Osteocyte (in vitro differentiated cells): ENCODE measurements around the gene COMMD10. TPM values are rescaled to one million over a fixed set of nuclear protein-coding genes. Genes with fewer than 3 reads are reported as not detected.

Experiments used
- DNase-seq: peaks from one replicate; pipeline ENCODE4 v3.0.0; 2021; ENCODE audit warnings: mixed read lengths; ENCODE audit not compliant: unreplicated experiment; ENCODE audit errors: extremely low spot score
- H3K27ac Mint-ChIP-seq: one replicate; pipeline ENCODE4 v1.8.0; 2021; ENCODE audit warnings: mild to moderate bottlenecking, mixed read lengths; ENCODE audit not compliant: unreplicated experiment
- H3K27me3 Mint-ChIP-seq: one replicate; pipeline ENCODE4 v1.8.0; 2021; ENCODE audit warnings: mixed read lengths; ENCODE audit not compliant: unreplicated experiment
- H3K36me3 Mint-ChIP-seq: one replicate; pipeline ENCODE4 v1.8.0; 2021; ENCODE audit warnings: mixed read lengths; ENCODE audit not compliant: unreplicated experiment
- H3K4me1 Mint-ChIP-seq: one replicate; pipeline ENCODE4 v1.8.0; 2021; ENCODE audit warnings: mixed read lengths; ENCODE audit not compliant: unreplicated experiment
- H3K4me3 Mint-ChIP-seq: one replicate; pipeline ENCODE4 v1.8.0; 2021; ENCODE audit warnings: mild to moderate bottlenecking, moderate library complexity, mixed read lengths; ENCODE audit not compliant: unreplicated experiment
- H3K9me3 Mint-ChIP-seq: one replicate; pipeline ENCODE4 v1.8.0; 2021; ENCODE audit warnings: mixed read lengths; ENCODE audit not compliant: unreplicated experiment
- total RNA-seq: library from RNA; stranded (reverse); gene quantifications from 2 replicates; pipeline ENCODE4 v1.2.1, GENCODE V29; 2021
- TF ChIP-seq, protein P1 (sequence below): fragments of 200-600 bp; sonication (generic); IDR thresholded peaks from 2 replicates; pipeline ENCODE4 v1.5.0; 2021; ENCODE audit warnings: antibody characterized with exemption, mild to moderate bottlenecking, moderate library complexity

Gene COMMD10
- total RNA-seq, 1 donor from 2014 or later, result 21.2 TPM

- no peaks in the 10 kb centered on the region for H3K4me1 Mint-ChIP-seq
- no peak for DNase-seq
- no peak overlapping the region for H3K4me3 Mint-ChIP-seq
- no peak overlapping the region for H3K27ac Mint-ChIP-seq
- peaks cover 19% of the 10 kb centered on the region for H3K36me3 Mint-ChIP-seq
- H3K27me3 Mint-ChIP-seq, result no peaks in the 10 kb centered on the region
- H3K9me3 Mint-ChIP-seq, result peaks cover 22% of the 10 kb centered on the region
- TF ChIP-seq, protein P1, sequence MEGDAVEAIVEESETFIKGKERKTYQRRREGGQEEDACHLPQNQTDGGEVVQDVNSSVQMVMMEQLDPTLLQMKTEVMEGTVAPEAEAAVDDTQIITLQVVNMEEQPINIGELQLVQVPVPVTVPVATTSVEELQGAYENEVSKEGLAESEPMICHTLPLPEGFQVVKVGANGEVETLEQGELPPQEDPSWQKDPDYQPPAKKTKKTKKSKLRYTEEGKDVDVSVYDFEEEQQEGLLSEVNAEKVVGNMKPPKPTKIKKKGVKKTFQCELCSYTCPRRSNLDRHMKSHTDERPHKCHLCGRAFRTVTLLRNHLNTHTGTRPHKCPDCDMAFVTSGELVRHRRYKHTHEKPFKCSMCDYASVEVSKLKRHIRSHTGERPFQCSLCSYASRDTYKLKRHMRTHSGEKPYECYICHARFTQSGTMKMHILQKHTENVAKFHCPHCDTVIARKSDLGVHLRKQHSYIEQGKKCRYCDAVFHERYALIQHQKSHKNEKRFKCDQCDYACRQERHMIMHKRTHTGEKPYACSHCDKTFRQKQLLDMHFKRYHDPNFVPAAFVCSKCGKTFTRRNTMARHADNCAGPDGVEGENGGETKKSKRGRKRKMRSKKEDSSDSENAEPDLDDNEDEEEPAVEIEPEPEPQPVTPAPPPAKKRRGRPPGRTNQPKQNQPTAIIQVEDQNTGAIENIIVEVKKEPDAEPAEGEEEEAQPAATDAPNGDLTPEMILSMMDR, result no peak
These were observed 244.7 kb downstream of the COMMD10 start for GRCh38 chr5:116329503-116329902.

GRCh38 chr5:116340799-116341198 is 256.0 kb downstream of the COMMD10 start:
- Mint-ChIP-seq H3K27ac (no peak overlapping the region), H3K4me3 (no peak overlapping the region), H3K36me3 (no peaks in the 10 kb centered on the region), H3K9me3 (peaks cover 27% of the 10 kb centered on the region), H3K27me3 (no peaks in the 10 kb centered on the region), H3K4me1 (no peaks in the 10 kb centered on the region)
- TF ChIP-seq, protein P1, result no peak
- no peak for DNase-seq

Other genes starting within 250 kb of the COMMD10 start
- gene ATG12, start 243.5 kb upstream of the COMMD10 start, total RNA-seq, result 51.2 and 52.4 TPM in 2 replicates
- 97.6 and 102 TPM in 2 replicates for gene AP3S1, start 243.1 kb upstream of the COMMD10 start, total RNA-seq
- gene LVRN, start 122.5 kb upstream of the COMMD10 start, total RNA-seq, result 0.40 and 0.68 TPM in 2 replicates
- gene ARL14EPL, start 52.6 kb upstream of the COMMD10 start, total RNA-seq, result not detected in 2 replicates